Measurements from ENCODE around the gene CHAC2.

- TF ChIP-seq, protein P1, sequence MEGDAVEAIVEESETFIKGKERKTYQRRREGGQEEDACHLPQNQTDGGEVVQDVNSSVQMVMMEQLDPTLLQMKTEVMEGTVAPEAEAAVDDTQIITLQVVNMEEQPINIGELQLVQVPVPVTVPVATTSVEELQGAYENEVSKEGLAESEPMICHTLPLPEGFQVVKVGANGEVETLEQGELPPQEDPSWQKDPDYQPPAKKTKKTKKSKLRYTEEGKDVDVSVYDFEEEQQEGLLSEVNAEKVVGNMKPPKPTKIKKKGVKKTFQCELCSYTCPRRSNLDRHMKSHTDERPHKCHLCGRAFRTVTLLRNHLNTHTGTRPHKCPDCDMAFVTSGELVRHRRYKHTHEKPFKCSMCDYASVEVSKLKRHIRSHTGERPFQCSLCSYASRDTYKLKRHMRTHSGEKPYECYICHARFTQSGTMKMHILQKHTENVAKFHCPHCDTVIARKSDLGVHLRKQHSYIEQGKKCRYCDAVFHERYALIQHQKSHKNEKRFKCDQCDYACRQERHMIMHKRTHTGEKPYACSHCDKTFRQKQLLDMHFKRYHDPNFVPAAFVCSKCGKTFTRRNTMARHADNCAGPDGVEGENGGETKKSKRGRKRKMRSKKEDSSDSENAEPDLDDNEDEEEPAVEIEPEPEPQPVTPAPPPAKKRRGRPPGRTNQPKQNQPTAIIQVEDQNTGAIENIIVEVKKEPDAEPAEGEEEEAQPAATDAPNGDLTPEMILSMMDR (IDR thresholded peaks at IDR 0.05) = no peak
- TF ChIP-seq POLR2AphosphoS5 (IDR thresholded peaks at IDR 0.05) (no peak), EP300 (IDR thresholded peaks at IDR 0.05) (no peak)
Observed at GRCh38 chr2:53725662-53726061, 41.9 kb upstream of the CHAC2 start.
